Pancreas (tissue), 10 donors: Measurements from ENCODE around the gene PPP1R3E. TPM values are rescaled to one million over a fixed set of nuclear protein-coding genes. Genes with fewer than 3 reads are reported as not detected.

Experiments
- ATAC-seq, 4 donors: fragments of 200-7000 bp; cut with Tn5 transposase; one replicate each; pipeline versions ENCODE4 v1.8.0 to v1.9.1; 2020; ENCODE audit warnings: mild to moderate bottlenecking in 4 of 4, moderate library complexity in 4 of 4
- DNase-seq, 6 donors: peaks; one replicate each; pipeline ENCODE4 v3.0.0-alpha.2; 2020
- FAIRE-seq: peaks from 2 replicates; lab custom pipeline; 2012; peaks lifted over from hg19 to GRCh38; lab: Jason Lieb, UNC
- H3K27ac ChIP-seq, 4 donors: fragments of 200-600 bp; sonication (generic); 1 replicate in 3 of 4; 2 replicates in 1 of 4; pipeline versions ENCODE4 v1.5.0 to v1.8.0; 2020
- H3K27me3 ChIP-seq, 4 donors: fragments of 200-600 bp; one replicate each; pipeline ENCODE4 v1.8.0; 2021
- H3K36me3 ChIP-seq, 3 donors: fragments of 200-600 bp; sonication (generic) in 1 of 3; one replicate each; pipeline versions ENCODE4 v1.5.0 to v1.8.0; 2020 to 2021
- H3K4me1 ChIP-seq, 3 donors: fragments of 200-600 bp; one replicate each; pipeline ENCODE4 v1.8.0; 2021
- H3K4me3 ChIP-seq, 4 donors: fragments of 200-600 bp; sonication (generic) in 2 of 4; one replicate each; pipeline versions ENCODE4 v1.5.0 to v1.8.0; 2020 to 2021
- H3K9me3 ChIP-seq, 4 donors: fragments of 200-600 bp; one replicate each; pipeline ENCODE4 v1.8.0; 2021
- CTCF ChIP-seq, 4 donors: fragments of 200-600 bp; sonication (generic) in 3 of 4; IDR thresholded peaks; one replicate each; pipeline versions ENCODE4 v1.5.0 to v1.8.0; 2021; ENCODE audit warnings: antibody characterized with exemption in 4 of 4
- WGBS, 2 donors: extraction: QIAGEN DNeasy Blood & Tissue Kit; methylation state at CpG; one replicate each; pipeline ENCODE4 v1.1.7; 2013; 5-methylcytosine and 5-hydroxymethylcytosine counted together
- intact Hi-C, 3 donors: fragments of 100-400 bp; cut with DNase I; formaldehyde crosslinking; loops; one replicate each; pipeline versions ENCODE4 v1.11.1 to v1.14.2; 2022
- polyA plus RNA-seq, 2 donors: library from polyadenylated mRNA; stranded (reverse); fragments of 200-250 nt; gene quantifications; one replicate each; pipeline ENCODE4 v1.2.3, GENCODE V29; 2013
- total RNA-seq, 6 donors: library from RNA; stranded (reverse); fragmentation: NEBNext Ultra II Directional in 4 of 6; extraction: Animal tissue kit (Norgen Biotek cat#: 25700) in 4 of 6; gene quantifications; one replicate each; pipeline versions ENCODE4 v1.2.1 to v1.2.4, GENCODE V29; 2021 to 2023
- donor health status: healthy with polysubstance abuse.
- donor health status: DM: no; HTN: no; CAD: no; lungs with moderate emphysema.
- donor health status: DM: no; HTN: no; CAD: no.
- donor health status: control.
- donor health status: control.
- donor health status: Bipolar disorder and iron deficiency.
- donor health status: DM: yes; HTN: yes; CAD: no.
- donor health status: DM: no; HTN: no; CAD: no.
- donor health status: DM: no; HTN: no; CAD: no.
- donor health status: DM: yes; HTN: yes; CAD: no.

Gene PPP1R3E
- total and polyA plus RNA-seq, 8 donors = 4.1 to 25.9 (median 8.1) TPM

- no peaks in the 10 kb centered on the region for H3K9me3 ChIP-seq
- intact Hi-C loops = no loop called here
- WGBS, 2 donors = 0 to 1% methylated on average over 24 of the region's 24 CpGs
- H3K4me3 ChIP-seq = peak within 1 kb of the TSS; percentile 64 to 77 (median 72)
- peak within 1 kb of the TSS; percentile 66 to 90 (median 80) for H3K27ac ChIP-seq
- FAIRE-seq (no peak), ATAC-seq (peak; percentile 58 to 84 (median 75)), DNase-seq (peak; percentile 85 to 94 (median 92))
- peaks cover 0 to 5% (median 0%) of the 10 kb centered on the region in 3 donors for H3K36me3 ChIP-seq
- H3K27me3 ChIP-seq = no peaks in the 10 kb centered on the region
- H3K4me1 ChIP-seq = peaks cover 9 to 23% (median 19%) of the 10 kb centered on the region in 3 donors
- no peak for TF ChIP-seq CTCF (IDR thresholded peaks at IDR 0.05)
Observed at GRCh38 chr14:23306412-23307145, 3.9 kb upstream of the PPP1R3E start, which contains the start of gene BCL2L2. Gene BCL2L2, plus strand, starts transcription at chr14:23306833. Its CDS starts 935 bp downstream, at chr14:23307768.

GRCh38 chr14:23301969-23302289, 730 bp downstream of the PPP1R3E start:
- H3K4me1 ChIP-seq = peaks cover 6 to 16% (median 9%) of the 10 kb centered on the region in 3 donors
- H3K27ac ChIP-seq = peak overlapping the region; percentile 95 to 98 (median 98)
- no peak for TF ChIP-seq CTCF (IDR thresholded peaks at IDR 0.05)
- FAIRE-seq (no peak), ATAC-seq (peak; percentile 5 to 24 (median 9)), DNase-seq (no peak)
- H3K9me3 ChIP-seq = no peaks in the 10 kb centered on the region
- intact Hi-C loops = no loop called here
- no peaks in the 10 kb centered on the region for H3K36me3 ChIP-seq
- WGBS, 2 donors = 0 to 1% methylated on average over 15 to 25 of the region's 25 CpGs
- peak overlapping the region; percentile 54 to 82 (median 68) for H3K4me3 ChIP-seq
- H3K27me3 ChIP-seq = no peaks in the 10 kb centered on the region

GRCh38 chr14:23301288-23301968, 1.2 kb downstream of the PPP1R3E start:
- peak overlapping the region; percentile 95 to 98 (median 98) for H3K27ac ChIP-seq
- H3K4me3 ChIP-seq = peak overlapping the region; percentile 54 to 82 (median 68)
- no peaks in the 10 kb centered on the region for H3K9me3 ChIP-seq
- H3K27me3 ChIP-seq = no peaks in the 10 kb centered on the region
- DNase-seq (peak; percentile 97 to 99 (median 99)), ATAC-seq (peak; percentile 79 to 85 (median 84)), FAIRE-seq (no peak)
- intact Hi-C loops = no loop called here
- peak; percentile 48 to 57 (median 52) for TF ChIP-seq CTCF (IDR thresholded peaks at IDR 0.05)
- WGBS, 2 donors = 0 to 1% methylated on average over 60 to 86 of the region's 87 CpGs
- peaks cover 6 to 16% (median 9%) of the 10 kb centered on the region in 3 donors for H3K4me1 ChIP-seq
- no peaks in the 10 kb centered on the region for H3K36me3 ChIP-seq

GRCh38 chr14:23300687-23301223, 1.9 kb downstream of the PPP1R3E start:
- Histone ChIP-seq H3K27me3 (no peaks in the 10 kb centered on the region), H3K27ac (peak overlapping the region; percentile 63 to 97 (median 94)), H3K4me1 (peaks cover under 1 to 11% (median 3%) of the 10 kb centered on the region in 3 donors), H3K36me3 (no peaks in the 10 kb centered on the region), H3K4me3 (peak overlapping the region; percentile 29 to 82 (median 66)), H3K9me3 (no peaks in the 10 kb centered on the region)
- 1% methylated on average over 13 of the region's 13 CpGs for WGBS, 2 donors
- ATAC-seq (no peak), DNase-seq (peak in 3 of 6 donors; percentile 45 to 52 (median 50)), FAIRE-seq (no peak)
- intact Hi-C loops = no loop called here
- no peak for TF ChIP-seq CTCF (IDR thresholded peaks at IDR 0.05)
